Parathyroid adenoma (tissue), 2 donors: Measurements from ENCODE around the gene SBNO2.

Experiments
- H2AFZ ChIP-seq: fragments of 300-600 bp; sonication (generic); one replicate; pipeline ENCODE4 v1.7.0; 2017; ENCODE audit warnings: antibody characterized with exemption, mild to moderate bottlenecking
- H3K27ac ChIP-seq: fragments of 300-600 bp; sonication (generic); one replicate; pipeline ENCODE4 v1.7.0; 2017
- H3K27me3 ChIP-seq: fragments of 300-600 bp; sonication (generic); one replicate; pipeline ENCODE4 v1.7.0; 2017; ENCODE audit warnings: low read length; ENCODE audit not compliant: control insufficient read depth, insufficient read depth
- H3K36me3 ChIP-seq: fragments of 300-600 bp; sonication (generic); one replicate; pipeline ENCODE4 v1.7.0; 2017; ENCODE audit warnings: low read length; ENCODE audit not compliant: control insufficient read depth, insufficient read depth
- H3K4me1 ChIP-seq: fragments of 300-600 bp; sonication (generic); one replicate; pipeline ENCODE4 v1.7.0; 2017; ENCODE audit warnings: control low read depth
- H3K4me2 ChIP-seq: fragments of 300-600 bp; sonication (generic); one replicate; pipeline ENCODE4 v1.7.0; 2017; ENCODE audit warnings: low read length
- H3K4me3 ChIP-seq: fragments of 300-600 bp; sonication (generic); one replicate; pipeline ENCODE4 v1.7.0; 2017; ENCODE audit warnings: low read depth, low read length
- H3K79me2 ChIP-seq: fragments of 300-600 bp; sonication (generic); one replicate; pipeline ENCODE4 v1.7.0; 2017; ENCODE audit warnings: control low read depth
- H3K9ac ChIP-seq: fragments of 300-600 bp; sonication (generic); one replicate; pipeline ENCODE4 v1.7.0; 2017; ENCODE audit warnings: mild to moderate bottlenecking
- H3K9me3 ChIP-seq: fragments of 300-600 bp; sonication (generic); one replicate; pipeline ENCODE4 v1.7.0; 2017; ENCODE audit warnings: low read length; ENCODE audit not compliant: control insufficient read depth
- CTCF ChIP-seq: fragments of 300-600 bp; sonication (generic); IDR thresholded peaks from one replicate; pipeline ENCODE4 v1.7.0; 2017; ENCODE audit warnings: antibody characterized with exemption, mild to moderate bottlenecking
- donor health status: primary hyperparathyroidism.

The SBNO2 gene

GRCh38 chr19:1123885-1124677, 50.0 kb downstream of the SBNO2 start:
- Histone ChIP-seq H3K4me2 (no peak overlapping the region), H3K4me1 (no peaks in the 10 kb centered on the region), H3K36me3 (no peaks in the 10 kb centered on the region), H3K27ac (no peak overlapping the region), H3K9me3 (no peaks in the 10 kb centered on the region), H3K9ac (no peak overlapping the region), H3K27me3 (no peaks in the 10 kb centered on the region), H3K4me3 (no peak overlapping the region), H2AFZ (no peak overlapping the region), H3K79me2 (peaks cover 3% of the 10 kb centered on the region)
- no peak for TF ChIP-seq CTCF

GRCh38 chr19:1123381-1123780, 50.7 kb downstream of the SBNO2 start:
- Histone ChIP-seq H3K4me3 (no peak overlapping the region), H3K27me3 (no peaks in the 10 kb centered on the region), H3K36me3 (no peaks in the 10 kb centered on the region), H3K79me2 (peaks cover 3% of the 10 kb centered on the region), H3K9me3 (no peaks in the 10 kb centered on the region), H3K27ac (no peak overlapping the region), H3K4me2 (no peak overlapping the region), H3K4me1 (no peaks in the 10 kb centered on the region), H3K9ac (no peak overlapping the region), H2AFZ (no peak overlapping the region)
- no peak for TF ChIP-seq CTCF

GRCh38 chr19:1122972-1123363, 51.1 kb downstream of the SBNO2 start:
- no peak overlapping the region for H3K27ac ChIP-seq
- no peaks in the 10 kb centered on the region for H3K36me3 ChIP-seq

GRCh38 chr19:1122021-1122971, 51.8 kb downstream of the SBNO2 start:
- Histone ChIP-seq H2AFZ (no peak overlapping the region), H3K4me1 (no peaks in the 10 kb centered on the region), H3K4me2 (no peak overlapping the region), H3K27ac (no peak overlapping the region), H3K9ac (no peak overlapping the region), H3K9me3 (no peaks in the 10 kb centered on the region), H3K4me3 (no peak overlapping the region), H3K79me2 (no peaks in the 10 kb centered on the region), H3K36me3 (no peaks in the 10 kb centered on the region), H3K27me3 (no peaks in the 10 kb centered on the region)
- TF ChIP-seq CTCF: no peak

More at GRCh38 chr19:1122972-1123363, 51.1 kb downstream of the SBNO2 start:
- TF ChIP-seq CTCF: no peak
- Histone ChIP-seq H3K79me2 (no peaks in the 10 kb centered on the region), H3K4me3 (no peak overlapping the region), H3K9me3 (no peaks in the 10 kb centered on the region), H3K4me2 (no peak overlapping the region), H3K9ac (no peak overlapping the region), H2AFZ (no peak overlapping the region), H3K27me3 (no peaks in the 10 kb centered on the region), H3K4me1 (no peaks in the 10 kb centered on the region)
